CD14-positive monocyte (primary cell): ENCODE data around the gene DHRS12. TPM values are rescaled to one million over a fixed set of nuclear protein-coding genes. Genes with fewer than 3 reads are reported as not detected.

ENCODE experiments used
- DNase-seq, 3 donors: peaks; one replicate each; pipeline ENCODE4 v3.0.0-alpha.2; 2011 to 2022
- H2AFZ ChIP-seq: 2 replicates; pipeline ENCODE4 v1.6.0; 2012; ENCODE audit warnings: mild to moderate bottlenecking, low read depth, low read length, inconsistent platforms; ENCODE audit not compliant: insufficient read depth, poor library complexity, severe bottlenecking
- H3K27ac ChIP-seq, 2 donors: 1 replicate in 1 of 2; 2 replicates in 1 of 2; pipeline ENCODE4 v1.5.1; 2012 to 2013; ENCODE audit warnings: low read length in 2 of 2, control low read depth in 1 of 2, inconsistent platforms in 1 of 2, low read depth in 1 of 2, mild to moderate bottlenecking in 1 of 2
- H3K27me3 ChIP-seq, 2 donors: one replicate each; pipeline versions ENCODE4 v1.6.0 to v1.6.1; 2011 to 2013; ENCODE audit warnings: low read length in 2 of 2; ENCODE audit not compliant: control insufficient read depth in 2 of 2, insufficient read depth in 2 of 2
- H3K36me3 ChIP-seq, 2 donors: replicated peaks in 1 of 2; 1 replicate in 1 of 2; 2 replicates in 1 of 2; pipeline versions ENCODE4 v1.5.1 to v1.6.1; 2012 to 2013; ENCODE audit warnings: low read length in 2 of 2, control low read depth in 1 of 2, inconsistent platforms in 1 of 2, mild to moderate bottlenecking in 1 of 2; ENCODE audit not compliant: insufficient read depth in 2 of 2, control insufficient read depth in 1 of 2
- H3K4me1 ChIP-seq, 2 donors: 1 replicate in 1 of 2; 2 replicates in 1 of 2; pipeline versions ENCODE4 v1.5.1 to v1.6.1; 2012 to 2013; ENCODE audit warnings: low read length in 2 of 2, control low read depth in 1 of 2, inconsistent platforms in 1 of 2, mild to moderate bottlenecking in 1 of 2, moderate library complexity in 1 of 2; ENCODE audit not compliant: insufficient read depth in 2 of 2, control insufficient read depth in 1 of 2
- H3K4me2 ChIP-seq: replicated peaks from 2 replicates; pipeline ENCODE3; 2012; ENCODE audit warnings: low read length, moderate library complexity, mild to moderate bottlenecking; ENCODE audit not compliant: poor library complexity, severe bottlenecking; ENCODE audit errors: extremely low read depth
- H3K4me3 ChIP-seq, 3 experiments: fragments of 200-600 bp in 1 of 3; sonication (generic) in 1 of 3; replicated peaks in 1 of 3; 1 replicate in 2 of 3; 2 replicates in 1 of 3; pipeline ENCODE4 v1.5.1; 2011 to 2013; ENCODE audit warnings: low read length in 3 of 3, mild to moderate bottlenecking in 3 of 3, control low read depth in 2 of 3, low read depth in 2 of 3, inconsistent platforms in 1 of 3, moderate library complexity in 1 of 3
- H3K79me2 ChIP-seq: 2 replicates; pipeline ENCODE4 v1.6.0; 2012; ENCODE audit warnings: mild to moderate bottlenecking, control low read depth, inconsistent platforms, low read length, moderate library complexity; ENCODE audit not compliant: insufficient read depth
- H3K9ac ChIP-seq: 2 replicates; pipeline ENCODE4 v1.6.0; 2017; ENCODE audit warnings: low read length, mild to moderate bottlenecking; ENCODE audit not compliant: insufficient read depth, poor library complexity, severe bottlenecking
- H3K9me3 ChIP-seq, 2 donors: replicated peaks in 1 of 2; 1 replicate in 1 of 2; 2 replicates in 1 of 2; pipeline versions ENCODE4 v1.5.1 to v1.6.1; 2012 to 2013; ENCODE audit warnings: low read length in 2 of 2, control low read depth in 1 of 2; ENCODE audit not compliant: control insufficient read depth in 1 of 2, insufficient read depth in 1 of 2
- H4K20me1 ChIP-seq: 2 replicates; pipeline ENCODE4 v1.6.0; 2012; ENCODE audit warnings: mild to moderate bottlenecking, low read length, control low read depth, moderate library complexity; ENCODE audit not compliant: insufficient read depth
- H3K27ac Mint-ChIP-seq, 7 donors: one replicate each; pipeline ENCODE4 v1.8.0; 2020; ENCODE audit warnings: mild to moderate bottlenecking in 7 of 7, mixed read lengths in 7 of 7, moderate library complexity in 6 of 7, inconsistent platforms in 2 of 7
- H3K27me3 Mint-ChIP-seq, 3 donors: one replicate each; pipeline ENCODE4 v1.8.0; 2021 to 2022; ENCODE audit warnings: low read depth in 3 of 3, mild to moderate bottlenecking in 3 of 3, mixed read lengths in 3 of 3, moderate library complexity in 3 of 3, inconsistent platforms in 1 of 3
- H3K36me3 Mint-ChIP-seq, 2 donors: one replicate each; pipeline ENCODE4 v1.8.0; 2020; ENCODE audit warnings: mixed read lengths in 2 of 2, inconsistent platforms in 1 of 2, mild to moderate bottlenecking in 1 of 2
- H3K4me1 Mint-ChIP-seq: one replicate; pipeline ENCODE4 v1.8.0; 2020; ENCODE audit warnings: mild to moderate bottlenecking, mixed read lengths
- H3K4me3 Mint-ChIP-seq, 2 donors: one replicate each; pipeline ENCODE4 v1.8.0; 2020; ENCODE audit warnings: mild to moderate bottlenecking in 2 of 2, mixed read lengths in 2 of 2, moderate library complexity in 1 of 2
- H3K9me3 Mint-ChIP-seq, 7 donors: one replicate each; pipeline ENCODE4 v1.8.0; 2020 to 2022; ENCODE audit warnings: mixed read lengths in 7 of 7, mild to moderate bottlenecking in 6 of 7, moderate library complexity in 6 of 7, inconsistent platforms in 2 of 7
- WGBS: methylation state at CpG from one replicate; pipeline ENCODE4 v1.1.5; 2013; ENCODE audit warnings: missing lambda C conversion rate; ENCODE audit not compliant: insufficient coverage; 5-methylcytosine and 5-hydroxymethylcytosine counted together
- intact Hi-C, 2 donors: fragments of 100-400 bp; cut with micrococcal nuclease; formaldehyde crosslinking; loops; one replicate each; pipeline versions ENCODE4 v1.15.0 to v1.15.1; 2023
- polyA plus RNA-seq, 3 donors: library from polyadenylated mRNA; depleted of rRNA in 1 of 3; unstranded in 2 of 3; stranded (reverse) in 1 of 3; fragments of 300-500 nt in 2 of 3; fragments of >200 nt in 1 of 3; fragmentation: Illumina TruSeq in 2 of 3; gene quantifications; 1 replicate in 2 of 3; 2 replicates in 1 of 3; pipeline ENCODE4 v1.2.3, GENCODE V29; 2012 to 2021
- TF ChIP-seq, protein P1 (sequence below): fragments of 200-600 bp; IDR thresholded peaks from one replicate; pipeline ENCODE4 v1.8.0; 2022; ENCODE audit warnings: antibody characterized with exemption, mild to moderate bottlenecking

Gene DHRS12
- polyA plus RNA-seq, 3 donors = 7.6 to 20.2 (median 20.0) TPM

DNA sequence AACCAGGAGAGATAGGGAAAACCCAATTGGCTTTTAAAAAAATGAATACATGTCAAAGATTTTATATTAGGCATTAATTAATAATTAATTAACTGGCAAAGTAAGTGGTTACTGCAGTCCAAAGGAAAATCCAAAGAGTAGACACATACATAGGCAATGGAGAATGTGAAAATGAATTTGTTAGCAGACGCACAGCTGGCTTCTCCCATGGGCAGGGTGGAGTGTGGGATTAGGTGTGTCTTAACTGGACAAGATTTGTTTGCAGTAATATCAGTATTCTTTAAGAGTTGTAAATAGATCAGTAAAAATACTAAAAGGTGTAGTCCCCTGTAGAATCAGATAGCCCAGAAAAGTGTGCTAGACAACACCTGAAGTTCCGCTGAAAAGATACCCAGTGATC, 58.7 kb downstream of the DHRS12 start:
- no peak overlapping the region for H3K4me3 Mint-ChIP-seq
- peaks cover 0 to 2% (median 0%) of the 10 kb centered on the region in 3 donors for H3K27me3 Mint-ChIP-seq
- Histone ChIP-seq H2AFZ (no peak overlapping the region), H3K9me3 (peaks cover 15 to 24% of the 10 kb centered on the region in 2 donors), H3K27ac (no peak overlapping the region), H3K36me3 (peaks cover 81 to 97% of the 10 kb centered on the region in 2 donors), H3K79me2 (peaks cover 13% of the 10 kb centered on the region), H3K4me3 (no peak overlapping the region), H3K27me3 (no peaks in the 10 kb centered on the region), H3K4me2 (no peak overlapping the region), H3K9ac (no peak overlapping the region), H3K4me1 (no peaks in the 10 kb centered on the region), H4K20me1 (peaks cover 10% of the 10 kb centered on the region)
- TF ChIP-seq, protein P1, sequence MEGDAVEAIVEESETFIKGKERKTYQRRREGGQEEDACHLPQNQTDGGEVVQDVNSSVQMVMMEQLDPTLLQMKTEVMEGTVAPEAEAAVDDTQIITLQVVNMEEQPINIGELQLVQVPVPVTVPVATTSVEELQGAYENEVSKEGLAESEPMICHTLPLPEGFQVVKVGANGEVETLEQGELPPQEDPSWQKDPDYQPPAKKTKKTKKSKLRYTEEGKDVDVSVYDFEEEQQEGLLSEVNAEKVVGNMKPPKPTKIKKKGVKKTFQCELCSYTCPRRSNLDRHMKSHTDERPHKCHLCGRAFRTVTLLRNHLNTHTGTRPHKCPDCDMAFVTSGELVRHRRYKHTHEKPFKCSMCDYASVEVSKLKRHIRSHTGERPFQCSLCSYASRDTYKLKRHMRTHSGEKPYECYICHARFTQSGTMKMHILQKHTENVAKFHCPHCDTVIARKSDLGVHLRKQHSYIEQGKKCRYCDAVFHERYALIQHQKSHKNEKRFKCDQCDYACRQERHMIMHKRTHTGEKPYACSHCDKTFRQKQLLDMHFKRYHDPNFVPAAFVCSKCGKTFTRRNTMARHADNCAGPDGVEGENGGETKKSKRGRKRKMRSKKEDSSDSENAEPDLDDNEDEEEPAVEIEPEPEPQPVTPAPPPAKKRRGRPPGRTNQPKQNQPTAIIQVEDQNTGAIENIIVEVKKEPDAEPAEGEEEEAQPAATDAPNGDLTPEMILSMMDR = no peak
- no peaks in the 10 kb centered on the region for H3K4me1 Mint-ChIP-seq
- H3K36me3 Mint-ChIP-seq = peaks cover 80 to 93% of the 10 kb centered on the region in 2 donors
- WGBS = no CpG with 5 or more reads among the region's 2 CpGs
- no peak overlapping the region for H3K27ac Mint-ChIP-seq
- DNase-seq = no peak
- peaks cover 6 to 21% (median 16%) of the 10 kb centered on the region in 7 donors for H3K9me3 Mint-ChIP-seq
- intact Hi-C loops = no loop called here

DNA sequence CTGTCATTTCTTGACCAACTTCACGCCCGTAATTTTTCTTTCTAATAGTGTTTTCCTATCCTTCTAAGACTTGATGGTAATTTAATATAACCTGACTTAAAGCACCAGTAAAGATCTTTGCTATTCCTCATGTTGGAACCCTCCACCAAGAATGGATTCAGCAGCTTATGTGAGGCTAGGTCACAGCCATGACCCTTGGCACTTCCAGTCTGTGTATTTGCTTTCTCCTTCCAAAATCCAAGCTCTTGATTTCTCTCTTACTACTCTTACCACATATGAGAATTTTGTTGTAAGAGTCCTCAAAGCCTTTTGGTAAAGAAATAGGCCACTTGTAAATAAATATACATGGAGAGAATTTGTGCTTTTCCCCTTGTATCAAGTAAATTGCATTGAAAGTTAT, 61.4 kb downstream of the DHRS12 start:
- no peak overlapping the region for H3K4me3 Mint-ChIP-seq
- H3K79me2 ChIP-seq = peaks cover 16% of the 10 kb centered on the region
- peaks cover 8 to 12% of the 10 kb centered on the region in 2 donors for H3K9me3 ChIP-seq
- H3K9ac ChIP-seq = no peak overlapping the region
- peaks cover 86 to 94% of the 10 kb centered on the region in 2 donors for H3K36me3 Mint-ChIP-seq
- H2AFZ ChIP-seq = no peak overlapping the region
- no peaks in the 10 kb centered on the region for H3K4me1 ChIP-seq
- H3K27me3 Mint-ChIP-seq = no peaks in the 10 kb centered on the region
- DNase-seq = no peak
- no peak overlapping the region for H3K27ac ChIP-seq
- TF ChIP-seq, protein P1 = no peak
- peak overlapping the region in 2 of 7 donors; percentile 10 to 39 for H3K27ac Mint-ChIP-seq
- no peaks in the 10 kb centered on the region for H3K27me3 ChIP-seq
- peaks cover 84 to 97% of the 10 kb centered on the region in 2 donors for H3K36me3 ChIP-seq
- intact Hi-C loops = no loop called here
- no peaks in the 10 kb centered on the region for H3K4me1 Mint-ChIP-seq
- peaks cover 16% of the 10 kb centered on the region for H4K20me1 ChIP-seq
- H3K4me2 ChIP-seq = no peak overlapping the region
- no peak overlapping the region for H3K4me3 ChIP-seq
- no CpG with 5 or more reads among the region's 2 CpGs for WGBS
- peaks cover 0 to 11% (median 7%) of the 10 kb centered on the region in 7 donors for H3K9me3 Mint-ChIP-seq
